ENCODE measurements around the gene PPIE. TPM values are rescaled to one million over a fixed set of nuclear protein-coding genes. Genes with fewer than 3 reads are reported as not detected.
A peak's percentile ranks its signal among the peaks of the same experiment; 100 is the strongest.

The PPIE gene
- total and polyA plus RNA-seq, 8 donors = 34.2 to 74.9 (median 68.0) TPM

DNA sequence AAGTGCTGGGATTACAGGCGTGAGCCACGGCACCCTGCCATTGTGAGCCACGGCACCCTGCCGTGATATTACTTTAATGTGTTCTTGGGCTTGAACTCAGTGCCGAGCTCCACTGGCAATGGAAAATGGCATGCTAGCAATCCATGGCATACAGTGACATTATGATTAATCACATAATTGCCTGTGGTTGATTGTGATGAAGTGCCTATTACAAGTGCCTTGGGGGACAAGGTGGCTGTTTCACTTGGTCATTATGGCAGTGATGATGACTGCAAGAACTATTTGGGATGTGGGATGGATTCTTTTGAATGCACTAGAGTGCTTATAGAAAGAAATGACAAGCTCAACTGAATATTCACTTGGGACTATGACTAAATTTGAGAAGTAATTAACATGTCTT, 25.1 kb upstream of the PPIE start:
- Histone ChIP-seq H3K4me3 (no peak overlapping the region), H3K27me3 (peaks cover 0 to 40% of the 10 kb centered on the region in 2 donors), H3K36me3 (no peaks in the 10 kb centered on the region), H3K27ac (no peak overlapping the region), H3K4me1 (no peaks in the 10 kb centered on the region), H3K9me3 (no peaks in the 10 kb centered on the region)
- intact Hi-C loops (cut with DNase I) = no loop called here
- TF ChIP-seq, protein P1, sequence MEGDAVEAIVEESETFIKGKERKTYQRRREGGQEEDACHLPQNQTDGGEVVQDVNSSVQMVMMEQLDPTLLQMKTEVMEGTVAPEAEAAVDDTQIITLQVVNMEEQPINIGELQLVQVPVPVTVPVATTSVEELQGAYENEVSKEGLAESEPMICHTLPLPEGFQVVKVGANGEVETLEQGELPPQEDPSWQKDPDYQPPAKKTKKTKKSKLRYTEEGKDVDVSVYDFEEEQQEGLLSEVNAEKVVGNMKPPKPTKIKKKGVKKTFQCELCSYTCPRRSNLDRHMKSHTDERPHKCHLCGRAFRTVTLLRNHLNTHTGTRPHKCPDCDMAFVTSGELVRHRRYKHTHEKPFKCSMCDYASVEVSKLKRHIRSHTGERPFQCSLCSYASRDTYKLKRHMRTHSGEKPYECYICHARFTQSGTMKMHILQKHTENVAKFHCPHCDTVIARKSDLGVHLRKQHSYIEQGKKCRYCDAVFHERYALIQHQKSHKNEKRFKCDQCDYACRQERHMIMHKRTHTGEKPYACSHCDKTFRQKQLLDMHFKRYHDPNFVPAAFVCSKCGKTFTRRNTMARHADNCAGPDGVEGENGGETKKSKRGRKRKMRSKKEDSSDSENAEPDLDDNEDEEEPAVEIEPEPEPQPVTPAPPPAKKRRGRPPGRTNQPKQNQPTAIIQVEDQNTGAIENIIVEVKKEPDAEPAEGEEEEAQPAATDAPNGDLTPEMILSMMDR (IDR thresholded peaks at IDR 0.05) = no peak
- DNase-seq (no peak), ATAC-seq (no peak)

GRCh38 chr1:39717809-39718208, 20.9 kb upstream of the PPIE start:
- no peaks in the 10 kb centered on the region for H3K4me1 ChIP-seq
- TF ChIP-seq, protein P1 (IDR thresholded peaks at IDR 0.05) = no peak
- no peak overlapping the region for H3K4me3 ChIP-seq
- H3K27me3 ChIP-seq = peaks cover 0 to 35% of the 10 kb centered on the region in 2 donors
- intact Hi-C loops (cut with DNase I) = loop anchor here in 1 of 2 donors (5.0 kb wide), 1 partner anchor 116 kb away; no protein-coding TSS in a partner anchor
- DNase-seq (no peak), ATAC-seq (no peak)
- H3K9me3 ChIP-seq = no peaks in the 10 kb centered on the region
- H3K27ac ChIP-seq = no peak overlapping the region
- no peaks in the 10 kb centered on the region for H3K36me3 ChIP-seq

DNA sequence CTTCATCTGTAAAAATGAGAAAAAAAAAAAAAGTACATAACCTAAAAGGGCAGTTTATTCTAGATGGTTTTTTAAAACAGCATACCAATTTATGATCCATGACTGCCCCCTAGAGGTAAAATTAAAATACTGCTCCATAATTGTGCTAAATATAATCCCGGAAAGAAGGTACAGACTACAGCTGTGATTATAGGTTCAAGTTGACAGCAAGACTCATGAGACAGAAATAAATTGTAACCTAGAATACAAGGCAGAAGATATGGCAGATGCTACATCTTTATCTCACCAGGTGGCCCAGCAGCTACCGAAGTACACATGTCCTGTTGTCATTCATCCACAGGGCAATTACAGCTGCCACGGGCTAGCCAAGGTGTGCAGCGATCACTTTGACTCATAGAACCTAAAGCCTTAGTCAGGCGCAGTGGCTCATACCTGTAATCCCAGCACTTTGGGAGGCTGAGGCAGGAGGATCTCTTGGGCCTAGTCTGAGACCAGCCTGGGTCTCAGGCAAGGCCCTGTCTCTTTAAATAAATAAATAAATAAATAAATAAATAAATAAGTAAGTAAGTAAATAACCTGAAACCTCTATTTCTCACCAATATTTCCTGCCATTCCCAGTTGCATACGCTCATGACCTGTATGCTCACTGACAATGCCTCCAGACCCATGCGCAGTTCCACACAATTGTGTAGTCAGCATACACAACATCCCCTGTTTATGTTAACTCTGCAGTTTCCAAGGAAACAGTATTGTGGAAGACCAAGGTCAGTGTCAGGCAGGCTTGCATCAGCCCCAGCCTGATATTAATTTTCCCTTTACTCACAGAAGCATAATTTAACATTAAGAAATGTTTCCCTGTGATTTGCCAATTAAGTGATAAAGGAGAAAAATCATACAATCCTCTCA, 18.3 kb upstream of the PPIE start:
- H3K36me3 ChIP-seq = no peaks in the 10 kb centered on the region
- H3K27me3 ChIP-seq = peaks cover 0 to 39% of the 10 kb centered on the region in 2 donors
- intact Hi-C loops (cut with DNase I) = no loop called here
- DNase-seq (peak in 2 of 4 donors; percentile 56 to 69), ATAC-seq (peak; percentile 88)
- no peaks in the 10 kb centered on the region for H3K9me3 ChIP-seq
- TF ChIP-seq, protein P1 (IDR thresholded peaks at IDR 0.05) = peak; percentile 43 to 62
- no peak overlapping the region for H3K4me3 ChIP-seq
- no peak overlapping the region for H3K27ac ChIP-seq
- H3K4me1 ChIP-seq = no peaks in the 10 kb centered on the region

DNA sequence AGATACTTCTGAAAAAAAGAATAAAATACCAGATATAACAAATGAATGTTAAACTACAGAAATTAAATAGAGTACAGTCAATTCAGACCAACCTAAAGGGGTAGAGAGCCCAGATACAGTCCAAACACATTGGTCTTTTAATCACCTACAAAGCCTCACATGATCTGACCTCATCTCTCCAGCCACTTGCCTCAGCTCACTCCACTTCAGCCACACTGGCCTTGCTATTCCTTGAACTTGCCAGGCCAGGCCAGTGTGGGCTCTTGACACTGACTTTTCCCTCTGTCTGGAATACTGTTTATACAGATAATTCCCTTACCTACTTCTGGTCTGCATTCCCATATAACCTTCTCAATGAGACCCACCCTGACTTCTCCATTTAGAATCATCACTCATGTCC, 17.0 kb upstream of the PPIE start:
- intact Hi-C loops (cut with DNase I) = no loop called here
- Histone ChIP-seq H3K27me3 (peaks cover 9 to 46% of the 10 kb centered on the region in 2 donors), H3K9me3 (no peaks in the 10 kb centered on the region), H3K4me3 (no peak overlapping the region), H3K4me1 (no peaks in the 10 kb centered on the region), H3K27ac (no peak overlapping the region), H3K36me3 (no peaks in the 10 kb centered on the region)
- no peak for ATAC-seq
- TF ChIP-seq, protein P1 (IDR thresholded peaks at IDR 0.05) = no peak
- no peak for DNase-seq

GRCh38 chr1:39722495-39722894, 16.2 kb upstream of the PPIE start:
- no peaks in the 10 kb centered on the region for H3K9me3 ChIP-seq
- H3K27ac ChIP-seq = no peak overlapping the region
- H3K4me3 ChIP-seq = no peak overlapping the region
- DNase-seq = no peak
- H3K4me1 ChIP-seq = no peaks in the 10 kb centered on the region
- peaks cover 14 to 46% of the 10 kb centered on the region in 2 donors for H3K27me3 ChIP-seq
- H3K36me3 ChIP-seq = no peaks in the 10 kb centered on the region
- intact Hi-C loops (cut with DNase I) = no loop called here
- TF ChIP-seq, protein P1 (IDR thresholded peaks at IDR 0.05) = no peak
- ATAC-seq = no peak
